Natural killer cell treated with Interleukin-12 subunit alpha and Interleukin-12 subunit beta and Interleukin-15 and Interleukin-18, amount 100 ng/mL, for 72 hours (primary cell): ENCODE measurements around the gene FOXK2. TPM values are rescaled to one million over a fixed set of nuclear protein-coding genes. Genes with fewer than 3 reads are reported as not detected.

Source experiments
- ATAC-seq, 2 donors: fragments of 150-1000 bp; cut with Tn5 transposase in 1 of 2; sonication (Bioruptor Pico), chemical (Tn5 transposase) in 1 of 2; 2 replicates each; pipeline ENCODE4 v1.10.0; 2021
- DNase-seq: peaks from one replicate; pipeline ENCODE4 v3.0.0; 2022; ENCODE audit warnings: low spot score
- H3K27ac Mint-ChIP-seq, 2 donors: 1 replicate in 1 of 2; 2 replicates in 1 of 2; pipeline ENCODE4 v1.8.0; 2022; ENCODE audit warnings: mixed read lengths in 2 of 2, mild to moderate bottlenecking in 1 of 2, moderate library complexity in 1 of 2
- H3K27me3 Mint-ChIP-seq, 2 donors: 1 replicate in 1 of 2; 2 replicates in 1 of 2; pipeline ENCODE4 v1.8.0; 2022; ENCODE audit warnings: mixed read lengths in 2 of 2
- H3K36me3 Mint-ChIP-seq: one replicate; pipeline ENCODE4 v1.8.0; 2022; ENCODE audit warnings: mixed read lengths
- H3K4me1 Mint-ChIP-seq, 2 donors: 1 replicate in 1 of 2; 2 replicates in 1 of 2; pipeline ENCODE4 v1.8.0; 2022; ENCODE audit warnings: low read depth in 2 of 2, mixed read lengths in 2 of 2, mild to moderate bottlenecking in 1 of 2
- H3K4me3 Mint-ChIP-seq: one replicate; pipeline ENCODE4 v1.8.0; 2022; ENCODE audit warnings: mixed read lengths
- H3K9me3 Mint-ChIP-seq: 2 replicates; pipeline ENCODE4 v1.8.0; 2022; ENCODE audit warnings: mixed read lengths
- total RNA-seq, 2 donors: library from RNA; stranded (reverse); gene quantifications; one replicate each; pipeline ENCODE4 v1.2.3, GENCODE V29; 2022

FOXK2 gene
- total RNA-seq, 2 donors from 2014 or later = 60.9 to 108 TPM

- no peaks in the 10 kb centered on the region for H3K9me3 Mint-ChIP-seq
- H3K27ac Mint-ChIP-seq = peak overlapping the region; percentile 38 to 53
- peaks cover 17 to 18% of the 10 kb centered on the region in 2 donors for H3K4me1 Mint-ChIP-seq
- H3K27me3 Mint-ChIP-seq = no peaks in the 10 kb centered on the region
- ATAC-seq (no peak), DNase-seq (no peak)
- peaks cover 6% of the 10 kb centered on the region for H3K36me3 Mint-ChIP-seq
- H3K4me3 Mint-ChIP-seq = no peak overlapping the region
Measured at GRCh38 chr17:82587234-82588086, 67.9 kb downstream of the FOXK2 start.

GRCh38 chr17:82588266-82589175 is 69.0 kb downstream of the FOXK2 start:
- DNase-seq = no peak
- Mint-ChIP-seq H3K27ac (no peak overlapping the region), H3K36me3 (peaks cover 6% of the 10 kb centered on the region), H3K27me3 (no peaks in the 10 kb centered on the region), H3K4me1 (peaks cover 23 to 24% of the 10 kb centered on the region in 2 donors), H3K4me3 (no peak overlapping the region), H3K9me3 (no peaks in the 10 kb centered on the region)
- ATAC-seq = no peak

- DNase-seq = no peak
- Mint-ChIP-seq H3K4me3 (no peak overlapping the region), H3K9me3 (no peaks in the 10 kb centered on the region), H3K4me1 (peaks cover 29 to 31% of the 10 kb centered on the region in 2 donors), H3K27ac (peak overlapping the region in 1 of 2 donors; percentile 90), H3K36me3 (peaks cover 6% of the 10 kb centered on the region), H3K27me3 (no peaks in the 10 kb centered on the region)
- no peak for ATAC-seq
Measured at GRCh38 chr17:82589851-82590180, 70.3 kb downstream of the FOXK2 start.

GRCh38 chr17:82590216-82590615 is 70.7 kb downstream of the FOXK2 start:
- no peak for ATAC-seq
- no peak for DNase-seq
- Mint-ChIP-seq H3K27me3 (no peaks in the 10 kb centered on the region), H3K4me1 (peaks cover 31 to 33% of the 10 kb centered on the region in 2 donors), H3K27ac (peak overlapping the region; percentile 90 to 91), H3K36me3 (peaks cover 6% of the 10 kb centered on the region), H3K4me3 (no peak overlapping the region), H3K9me3 (no peaks in the 10 kb centered on the region)

GRCh38 chr17:82590881-82591539 is 71.5 kb downstream of the FOXK2 start:
- H3K27ac Mint-ChIP-seq = peak overlapping the region; percentile 90 to 91
- ATAC-seq = peak in 1 of 2 donors; percentile 22
- DNase-seq = no peak
- no peaks in the 10 kb centered on the region for H3K9me3 Mint-ChIP-seq
- H3K27me3 Mint-ChIP-seq = no peaks in the 10 kb centered on the region
- peaks cover 6% of the 10 kb centered on the region for H3K36me3 Mint-ChIP-seq
- peaks cover 31% of the 10 kb centered on the region in 2 donors for H3K4me1 Mint-ChIP-seq
- H3K4me3 Mint-ChIP-seq = no peak overlapping the region

DNA sequence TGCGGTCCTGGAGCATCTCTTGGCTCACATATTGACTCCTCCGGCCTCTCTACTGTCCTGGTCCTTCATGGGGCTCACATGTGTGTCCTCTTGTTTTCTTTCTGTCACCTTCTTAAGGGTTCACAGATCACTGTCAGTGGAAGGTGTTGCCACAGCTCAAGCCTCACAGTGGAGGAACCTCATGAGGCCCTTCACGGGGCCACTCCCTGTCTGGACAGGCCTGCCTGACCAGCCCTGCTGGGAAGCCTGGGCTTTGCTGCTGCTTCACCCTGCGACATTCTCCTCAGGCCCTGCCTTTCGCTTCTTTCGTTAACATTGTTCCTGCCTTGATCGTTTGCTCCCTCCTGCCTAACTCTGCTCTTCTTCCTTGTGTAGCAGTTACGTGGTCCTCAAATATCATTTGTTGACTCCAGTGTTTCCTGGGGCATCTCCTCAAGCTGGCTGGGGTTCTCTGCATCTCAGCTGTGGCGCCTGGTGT is 72.8 kb downstream of the FOXK2 start:
- DNase-seq = no peak
- peak overlapping the region; percentile 90 to 91 for H3K27ac Mint-ChIP-seq
- no peaks in the 10 kb centered on the region for H3K9me3 Mint-ChIP-seq
- no peaks in the 10 kb centered on the region for H3K27me3 Mint-ChIP-seq
- peaks cover 25 to 28% of the 10 kb centered on the region in 2 donors for H3K4me1 Mint-ChIP-seq
- H3K4me3 Mint-ChIP-seq = peak overlapping the region; percentile 90
- no peaks in the 10 kb centered on the region for H3K36me3 Mint-ChIP-seq
- ATAC-seq = peak; percentile 26 to 32

GRCh38 chr17:82592767-82593589 is 73.4 kb downstream of the FOXK2 start:
- DNase-seq (peak; percentile 73), ATAC-seq (peak; percentile 32 to 50)
- Mint-ChIP-seq H3K36me3 (no peaks in the 10 kb centered on the region), H3K4me3 (peak overlapping the region; percentile 90), H3K27ac (peak overlapping the region; percentile 90 to 91), H3K4me1 (peaks cover 24 to 28% of the 10 kb centered on the region in 2 donors), H3K27me3 (no peaks in the 10 kb centered on the region), H3K9me3 (no peaks in the 10 kb centered on the region)

DNA sequence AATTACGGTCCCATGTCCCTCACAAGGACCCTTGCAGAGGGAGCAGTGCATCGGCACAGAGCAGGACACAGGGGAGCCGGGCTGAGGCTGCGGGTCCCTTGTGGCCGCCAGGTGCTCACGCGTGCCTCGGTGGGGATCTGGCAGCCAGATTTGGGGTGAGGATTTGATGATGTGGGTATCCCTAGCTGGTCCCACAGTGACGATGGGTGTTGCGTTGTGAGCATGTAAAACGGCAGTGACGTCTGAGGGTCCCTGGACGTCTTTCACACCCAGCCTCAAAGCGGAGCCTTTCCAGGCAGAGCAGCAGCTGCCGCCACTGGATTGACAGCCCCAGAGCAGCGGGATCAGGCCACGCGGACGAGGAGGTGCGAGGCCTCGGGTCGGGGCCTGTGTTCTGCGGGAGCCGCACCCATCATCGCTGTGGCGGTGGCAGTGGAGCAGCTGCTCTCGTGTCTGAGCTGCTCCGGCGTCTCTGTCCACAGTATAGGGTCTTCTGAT is 74.1 kb downstream of the FOXK2 start:
- Mint-ChIP-seq H3K4me3 (peak overlapping the region; percentile 90), H3K4me1 (peaks cover 24 to 28% of the 10 kb centered on the region in 2 donors), H3K27ac (peak overlapping the region; percentile 90 to 91), H3K36me3 (no peaks in the 10 kb centered on the region), H3K9me3 (no peaks in the 10 kb centered on the region), H3K27me3 (no peaks in the 10 kb centered on the region)
- ATAC-seq (no peak), DNase-seq (no peak)

GRCh38 chr17:82594571-82594970 is 75.0 kb downstream of the FOXK2 start:
- DNase-seq (no peak), ATAC-seq (no peak)
- Mint-ChIP-seq H3K9me3 (no peaks in the 10 kb centered on the region), H3K4me1 (peaks cover 24 to 28% of the 10 kb centered on the region in 2 donors), H3K36me3 (no peaks in the 10 kb centered on the region), H3K4me3 (no peak overlapping the region), H3K27ac (peak overlapping the region; percentile 90 to 91), H3K27me3 (no peaks in the 10 kb centered on the region)

DNA sequence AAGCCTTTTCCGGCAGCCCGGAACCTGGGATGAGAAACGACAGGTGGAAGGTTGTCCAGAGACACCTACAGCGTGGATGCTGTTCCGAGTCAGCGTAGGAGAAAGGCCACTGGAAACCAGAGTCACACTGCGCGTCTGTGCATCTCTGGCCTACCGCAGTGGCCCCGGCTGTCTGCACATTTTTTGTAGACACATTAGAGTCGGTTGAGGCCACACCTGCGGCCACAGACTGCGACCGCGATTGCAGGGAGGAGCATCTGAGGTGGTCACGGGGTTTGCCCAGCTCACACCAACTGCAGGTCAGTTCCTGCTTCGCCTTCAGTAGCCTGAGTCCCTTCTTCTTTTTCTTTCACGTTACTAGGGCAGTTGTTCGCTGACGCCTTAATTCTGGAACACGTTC is 76.4 kb downstream of the FOXK2 start:
- Mint-ChIP-seq H3K27me3 (no peaks in the 10 kb centered on the region), H3K4me3 (no peak overlapping the region), H3K4me1 (peaks cover 24 to 28% of the 10 kb centered on the region in 2 donors), H3K36me3 (no peaks in the 10 kb centered on the region), H3K9me3 (no peaks in the 10 kb centered on the region), H3K27ac (no peak overlapping the region)
- DNase-seq (no peak), ATAC-seq (no peak)

DNA sequence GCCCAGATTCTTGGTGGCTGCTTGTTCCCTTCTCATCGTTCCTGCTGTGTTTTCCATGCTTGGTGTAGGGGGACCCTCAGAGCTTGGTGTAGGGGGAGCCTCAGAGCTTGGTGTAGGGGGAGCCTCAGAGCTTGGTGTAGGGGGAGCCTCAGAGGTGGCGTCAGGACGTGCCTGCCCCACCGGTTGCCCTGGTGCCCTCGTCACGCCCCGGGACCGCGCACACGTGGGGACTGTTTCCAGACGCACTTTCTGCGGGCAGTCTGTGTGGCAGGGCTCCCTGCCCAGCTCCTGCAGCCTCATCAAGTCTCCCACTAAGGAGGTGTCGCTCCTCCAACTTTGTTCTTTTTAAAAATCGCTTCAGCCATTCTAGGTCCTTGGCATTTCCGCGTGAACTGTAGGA is 76.8 kb downstream of the FOXK2 start:
- H3K4me3 Mint-ChIP-seq = no peak overlapping the region
- DNase-seq (no peak), ATAC-seq (no peak)
- H3K36me3 Mint-ChIP-seq = no peaks in the 10 kb centered on the region
- peaks cover 24 to 28% of the 10 kb centered on the region in 2 donors for H3K4me1 Mint-ChIP-seq
- H3K27ac Mint-ChIP-seq = no peak overlapping the region
- H3K9me3 Mint-ChIP-seq = no peaks in the 10 kb centered on the region
- no peaks in the 10 kb centered on the region for H3K27me3 Mint-ChIP-seq

GRCh38 chr17:82596837-82597672 is 77.5 kb downstream of the FOXK2 start:
- Mint-ChIP-seq H3K27me3 (no peaks in the 10 kb centered on the region), H3K4me3 (no peak overlapping the region), H3K9me3 (no peaks in the 10 kb centered on the region), H3K27ac (no peak overlapping the region), H3K4me1 (peaks cover 18 to 22% of the 10 kb centered on the region in 2 donors), H3K36me3 (peaks cover 2% of the 10 kb centered on the region)
- ATAC-seq (no peak), DNase-seq (no peak)
